ENCODE results near the gene CCDC51. TPM values are rescaled to one million over a fixed set of nuclear protein-coding genes. Genes with fewer than 3 reads are reported as not detected.

The CCDC51 gene
- total and polyA plus RNA-seq, 2 experiments from 2014 or later, result 20.8 to 24.1 TPM

- TF ChIP-seq, protein P1, sequence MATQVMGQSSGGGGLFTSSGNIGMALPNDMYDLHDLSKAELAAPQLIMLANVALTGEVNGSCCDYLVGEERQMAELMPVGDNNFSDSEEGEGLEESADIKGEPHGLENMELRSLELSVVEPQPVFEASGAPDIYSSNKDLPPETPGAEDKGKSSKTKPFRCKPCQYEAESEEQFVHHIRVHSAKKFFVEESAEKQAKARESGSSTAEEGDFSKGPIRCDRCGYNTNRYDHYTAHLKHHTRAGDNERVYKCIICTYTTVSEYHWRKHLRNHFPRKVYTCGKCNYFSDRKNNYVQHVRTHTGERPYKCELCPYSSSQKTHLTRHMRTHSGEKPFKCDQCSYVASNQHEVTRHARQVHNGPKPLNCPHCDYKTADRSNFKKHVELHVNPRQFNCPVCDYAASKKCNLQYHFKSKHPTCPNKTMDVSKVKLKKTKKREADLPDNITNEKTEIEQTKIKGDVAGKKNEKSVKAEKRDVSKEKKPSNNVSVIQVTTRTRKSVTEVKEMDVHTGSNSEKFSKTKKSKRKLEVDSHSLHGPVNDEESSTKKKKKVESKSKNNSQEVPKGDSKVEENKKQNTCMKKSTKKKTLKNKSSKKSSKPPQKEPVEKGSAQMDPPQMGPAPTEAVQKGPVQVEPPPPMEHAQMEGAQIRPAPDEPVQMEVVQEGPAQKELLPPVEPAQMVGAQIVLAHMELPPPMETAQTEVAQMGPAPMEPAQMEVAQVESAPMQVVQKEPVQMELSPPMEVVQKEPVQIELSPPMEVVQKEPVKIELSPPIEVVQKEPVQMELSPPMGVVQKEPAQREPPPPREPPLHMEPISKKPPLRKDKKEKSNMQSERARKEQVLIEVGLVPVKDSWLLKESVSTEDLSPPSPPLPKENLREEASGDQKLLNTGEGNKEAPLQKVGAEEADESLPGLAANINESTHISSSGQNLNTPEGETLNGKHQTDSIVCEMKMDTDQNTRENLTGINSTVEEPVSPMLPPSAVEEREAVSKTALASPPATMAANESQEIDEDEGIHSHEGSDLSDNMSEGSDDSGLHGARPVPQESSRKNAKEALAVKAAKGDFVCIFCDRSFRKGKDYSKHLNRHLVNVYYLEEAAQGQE (IDR thresholded peaks at IDR 0.05; ENCODE audit: unreplicated experiment), result no peak
- TF ChIP-seq, protein P2, sequence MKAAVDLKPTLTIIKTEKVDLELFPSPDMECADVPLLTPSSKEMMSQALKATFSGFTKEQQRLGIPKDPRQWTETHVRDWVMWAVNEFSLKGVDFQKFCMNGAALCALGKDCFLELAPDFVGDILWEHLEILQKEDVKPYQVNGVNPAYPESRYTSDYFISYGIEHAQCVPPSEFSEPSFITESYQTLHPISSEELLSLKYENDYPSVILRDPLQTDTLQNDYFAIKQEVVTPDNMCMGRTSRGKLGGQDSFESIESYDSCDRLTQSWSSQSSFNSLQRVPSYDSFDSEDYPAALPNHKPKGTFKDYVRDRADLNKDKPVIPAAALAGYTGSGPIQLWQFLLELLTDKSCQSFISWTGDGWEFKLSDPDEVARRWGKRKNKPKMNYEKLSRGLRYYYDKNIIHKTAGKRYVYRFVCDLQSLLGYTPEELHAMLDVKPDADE (IDR thresholded peaks at IDR 0.05), result no peak
- TF ChIP-seq EZH2phosphoT487 (IDR thresholded peaks at IDR 0.05; ENCODE audit: unreplicated experiment) (no peak), NANOG (IDR thresholded peaks at IDR 0.05; ENCODE audit: borderline replicate concordance) (no peak), EZH2 (IDR thresholded peaks at IDR 0.05; ENCODE audit: low read depth, unreplicated experiment) (no peak), STAT1 (IDR thresholded peaks at IDR 0.05; ENCODE audit: unreplicated experiment) (no peak), POLR2AphosphoS5 (IDR thresholded peaks at IDR 0.05; ENCODE audit: low read depth) (no peak), CREB1 (CRISPR knock-in tag; IDR thresholded peaks at IDR 0.05; ENCODE audit: low read depth) (no peak)
- TF ChIP-seq, protein P3, sequence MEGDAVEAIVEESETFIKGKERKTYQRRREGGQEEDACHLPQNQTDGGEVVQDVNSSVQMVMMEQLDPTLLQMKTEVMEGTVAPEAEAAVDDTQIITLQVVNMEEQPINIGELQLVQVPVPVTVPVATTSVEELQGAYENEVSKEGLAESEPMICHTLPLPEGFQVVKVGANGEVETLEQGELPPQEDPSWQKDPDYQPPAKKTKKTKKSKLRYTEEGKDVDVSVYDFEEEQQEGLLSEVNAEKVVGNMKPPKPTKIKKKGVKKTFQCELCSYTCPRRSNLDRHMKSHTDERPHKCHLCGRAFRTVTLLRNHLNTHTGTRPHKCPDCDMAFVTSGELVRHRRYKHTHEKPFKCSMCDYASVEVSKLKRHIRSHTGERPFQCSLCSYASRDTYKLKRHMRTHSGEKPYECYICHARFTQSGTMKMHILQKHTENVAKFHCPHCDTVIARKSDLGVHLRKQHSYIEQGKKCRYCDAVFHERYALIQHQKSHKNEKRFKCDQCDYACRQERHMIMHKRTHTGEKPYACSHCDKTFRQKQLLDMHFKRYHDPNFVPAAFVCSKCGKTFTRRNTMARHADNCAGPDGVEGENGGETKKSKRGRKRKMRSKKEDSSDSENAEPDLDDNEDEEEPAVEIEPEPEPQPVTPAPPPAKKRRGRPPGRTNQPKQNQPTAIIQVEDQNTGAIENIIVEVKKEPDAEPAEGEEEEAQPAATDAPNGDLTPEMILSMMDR (conservative IDR thresholded peaks at IDR 0.05; ENCODE audit: low read depth in 2 of 2), result no peak
Measured at GRCh38 chr3:48436855-48437254, 3.1 kb downstream of the CCDC51 start (continued).

DNA sequence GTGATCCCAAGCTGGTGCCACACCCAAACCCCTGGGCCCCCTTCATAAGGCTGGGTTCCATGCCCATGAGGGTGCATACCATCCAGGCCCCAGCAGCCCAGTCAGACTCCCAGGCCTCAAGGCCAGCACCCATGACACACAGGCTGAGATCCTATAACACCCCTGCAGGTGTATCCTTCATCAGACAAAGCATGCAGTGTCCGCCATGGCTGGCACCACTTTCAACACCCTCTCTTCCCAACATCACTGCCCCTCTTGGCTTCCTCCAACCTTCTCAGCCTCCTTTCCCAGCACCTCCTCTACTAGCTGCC lies 3.5 kb downstream of the CCDC51 start:
- H4K20me1 ChIP-seq (replicated peaks; ENCODE audit: insufficient read depth), result peaks cover 2% of the 10 kb centered on the region
- peaks cover 39% of the 10 kb centered on the region for H3F3A ChIP-seq (replicated peaks; ENCODE audit: low read depth)
- H3K4me3 ChIP-seq, result no peak overlapping the region
- peaks cover 23% of the 10 kb centered on the region for H3K4me1 Mint-ChIP-seq
- no peaks in the 10 kb centered on the region for H3K9me2 ChIP-seq (ENCODE audit: insufficient read depth)
- ATAC-seq (no peak), DNase-seq (ENCODE audit: low spot score) (no peak)
- no peaks in the 10 kb centered on the region for H3K27me3 ChIP-seq (ENCODE audit: insufficient read depth)
- peaks cover 12% of the 10 kb centered on the region for H3K36me3 ChIP-seq (ENCODE audit: insufficient read depth)
- no peak overlapping the region for H3K27ac Mint-ChIP-seq
- H3K4me2 ChIP-seq, result no peak overlapping the region
- H3K79me2 ChIP-seq (replicated peaks; ENCODE audit: insufficient read depth), result peaks cover 45% of the 10 kb centered on the region
- TF ChIP-seq ZNF114 (CRISPR knock-in tag; IDR thresholded peaks at IDR 0.05), result no peak
- no peak for TF ChIP-seq ZNF462 (CRISPR knock-in tag; IDR thresholded peaks at IDR 0.05)
- no peak overlapping the region for H3K27ac ChIP-seq (ENCODE audit: low read depth)
- peaks cover 10% of the 10 kb centered on the region; the same call in 1 of the 2 replicates for H3K4me1 ChIP-seq (ENCODE audit: insufficient read depth)
- H3K4me3 Mint-ChIP-seq, result no peak overlapping the region
- no peaks in the 10 kb centered on the region for H3K9me3 Mint-ChIP-seq
- H3K27me3 Mint-ChIP-seq (ENCODE audit: insufficient read depth, low read depth, poor library complexity), result peaks cover 6% of the 10 kb centered on the region
- H3K36me3 Mint-ChIP-seq (ENCODE audit: low read depth), result peaks cover 42% of the 10 kb centered on the region
- no peak overlapping the region for H2AFZ ChIP-seq

Data from GM23338 (cell line).